Stimulated activated CD4-positive, alpha-beta T cell treated with anti-CD3 and anti-CD28 coated beads, Interleukin-12 subunit alpha, Interleukin-12 subunit beta, amount 100 ng/mL, for 48 hours (primary cell): Measurements from ENCODE around the gene CCSER1.
"Not testable (repeated sequence)": the region's sequence is repeated elsewhere in the genome, so short reads cannot be mapped to it uniquely, and the experiment has no call there.

Experiments
- DNase-seq, 3 donors: peaks; one replicate each; pipeline ENCODE4 v3.0.0-alpha.2; 2020; ENCODE audit warnings: low read depth in 2 of 3, low spot score in 1 of 3

CCSER1 gene

GRCh38 chr4:90815569-90815968 is 688.4 kb downstream of the CCSER1 start:
- DNase-seq = no peak

- DNase-seq = no peak
Measured at GRCh38 chr4:90816754-90817153, 689.6 kb downstream of the CCSER1 start.

- DNase-seq = no peak
Measured at GRCh38 chr4:90824266-90825150, 697.3 kb downstream of the CCSER1 start.

GRCh38 chr4:90825849-90826248 is 698.7 kb downstream of the CCSER1 start:
- no peak for DNase-seq

GRCh38 chr4:90833706-90834105 is 706.5 kb downstream of the CCSER1 start:
- no peak for DNase-seq

- no peak for DNase-seq
Measured at GRCh38 chr4:90837241-90837640, 710.0 kb downstream of the CCSER1 start.

GRCh38 chr4:90838859-90839258 is 711.7 kb downstream of the CCSER1 start:
- DNase-seq = not testable (repeated sequence)

- DNase-seq = no peak
Measured at GRCh38 chr4:90840291-90840690, 713.1 kb downstream of the CCSER1 start.

GRCh38 chr4:90840828-90841227 is 713.6 kb downstream of the CCSER1 start:
- DNase-seq = no peak

GRCh38 chr4:90841676-90842075 is 714.5 kb downstream of the CCSER1 start:
- DNase-seq = no peak

- DNase-seq = no peak
Measured at GRCh38 chr4:90842960-90843359, 715.8 kb downstream of the CCSER1 start.

GRCh38 chr4:90844241-90844640 is 717.0 kb downstream of the CCSER1 start:
- no peak for DNase-seq

GRCh38 chr4:90845777-90846176 is 718.6 kb downstream of the CCSER1 start:
- no peak for DNase-seq

- no peak for DNase-seq
Measured at GRCh38 chr4:90852237-90852636, 725.0 kb downstream of the CCSER1 start.

- DNase-seq = no peak
Measured at GRCh38 chr4:90855111-90855510, 727.9 kb downstream of the CCSER1 start.

GRCh38 chr4:90857081-90857820 is 730.1 kb downstream of the CCSER1 start:
- no peak for DNase-seq

GRCh38 chr4:90875791-90876190 is 748.6 kb downstream of the CCSER1 start:
- no peak for DNase-seq

- DNase-seq = no peak
Measured at GRCh38 chr4:90876296-90876695, 749.1 kb downstream of the CCSER1 start.

- no peak for DNase-seq
Measured at GRCh38 chr4:90883519-90883918, 756.3 kb downstream of the CCSER1 start.

GRCh38 chr4:90888571-90888970 is 761.4 kb downstream of the CCSER1 start:
- DNase-seq = no peak

- DNase-seq = no peak
Measured at GRCh38 chr4:90889171-90889570, 762.0 kb downstream of the CCSER1 start.

GRCh38 chr4:90903413-90903812 is 776.2 kb downstream of the CCSER1 start:
- not testable (repeated sequence) for DNase-seq
